ENCODE measurements around the gene PHYHD1.

DNA sequence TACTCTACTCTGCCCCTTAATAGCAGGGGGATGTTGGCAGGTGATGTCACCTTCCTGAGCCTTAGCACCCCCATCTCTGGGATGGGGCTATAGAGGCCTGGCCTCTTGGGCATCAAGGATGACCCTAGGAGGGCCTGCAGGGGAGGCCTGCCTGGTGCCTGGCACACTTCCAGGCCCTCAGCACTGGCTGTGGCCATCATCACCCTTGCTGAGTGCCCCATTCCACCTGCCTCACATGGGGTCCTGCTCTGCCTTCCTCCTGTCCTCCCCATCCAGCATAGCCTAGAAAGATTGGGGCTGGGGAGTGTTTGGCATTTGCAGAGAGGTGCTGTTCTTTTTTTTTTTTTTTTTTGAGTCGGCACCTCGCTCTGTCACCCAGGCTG is 17.7 kb upstream of the PHYHD1 start:
- TF ChIP-seq, protein P1, sequence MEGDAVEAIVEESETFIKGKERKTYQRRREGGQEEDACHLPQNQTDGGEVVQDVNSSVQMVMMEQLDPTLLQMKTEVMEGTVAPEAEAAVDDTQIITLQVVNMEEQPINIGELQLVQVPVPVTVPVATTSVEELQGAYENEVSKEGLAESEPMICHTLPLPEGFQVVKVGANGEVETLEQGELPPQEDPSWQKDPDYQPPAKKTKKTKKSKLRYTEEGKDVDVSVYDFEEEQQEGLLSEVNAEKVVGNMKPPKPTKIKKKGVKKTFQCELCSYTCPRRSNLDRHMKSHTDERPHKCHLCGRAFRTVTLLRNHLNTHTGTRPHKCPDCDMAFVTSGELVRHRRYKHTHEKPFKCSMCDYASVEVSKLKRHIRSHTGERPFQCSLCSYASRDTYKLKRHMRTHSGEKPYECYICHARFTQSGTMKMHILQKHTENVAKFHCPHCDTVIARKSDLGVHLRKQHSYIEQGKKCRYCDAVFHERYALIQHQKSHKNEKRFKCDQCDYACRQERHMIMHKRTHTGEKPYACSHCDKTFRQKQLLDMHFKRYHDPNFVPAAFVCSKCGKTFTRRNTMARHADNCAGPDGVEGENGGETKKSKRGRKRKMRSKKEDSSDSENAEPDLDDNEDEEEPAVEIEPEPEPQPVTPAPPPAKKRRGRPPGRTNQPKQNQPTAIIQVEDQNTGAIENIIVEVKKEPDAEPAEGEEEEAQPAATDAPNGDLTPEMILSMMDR (IDR thresholded peaks at IDR 0.05 in 4 of 5, conservative IDR thresholded peaks at IDR 0.05 in 1 of 5), result no peak
- no peak for TF ChIP-seq POLR2A (IDR thresholded peaks at IDR 0.05)
